Caco-2 (cell line): Measurements from ENCODE around the gene ADGRL1. TPM values are rescaled to one million over a fixed set of nuclear protein-coding genes. Genes with fewer than 3 reads are reported as not detected.
A peak's percentile ranks its signal among the peaks of the same experiment; 100 is the strongest.
"Not testable (repeated sequence)": the region's sequence is repeated elsewhere in the genome, so short reads cannot be mapped to it uniquely, and the experiment has no call there.

Experiments
- BruUV-seq: library from RNA; stranded (reverse); fragments of 400-500 nt; replicated peaks from 2 replicates; lab custom pipeline; 2021; lab: Mats Ljungman, UMichigan
- CTCF ChIA-PET: fragments of 300-600 bp; sonication (Branson Sonifier 250); formaldehyde crosslinking; loops from one replicate; lab custom pipeline; 2022; ENCODE audit warnings: antibody characterized with exemption; lab: Charles Lee
- POLR2A ChIA-PET: fragments of 300-600 bp; sonication (Branson Sonifier 250); formaldehyde crosslinking; loops from one replicate; lab custom pipeline; 2022; ENCODE audit warnings: antibody characterized with exemption; lab: Charles Lee
- DNase-seq, 2 experiments: peaks; one replicate each; pipeline versions ENCODE4 v3.0.0 to v3.0.0-alpha.2; 2020 to 2022
- H3K27me3 ChIP-seq: replicated peaks from 2 replicates; pipeline ENCODE4 v1.6.0; 2011; ENCODE audit warnings: low read length; ENCODE audit not compliant: control insufficient read depth, insufficient read depth
- H3K36me3 ChIP-seq: 2 replicates; pipeline ENCODE4 v1.5.1; 2011; ENCODE audit warnings: low read length; ENCODE audit not compliant: control insufficient read depth, insufficient read depth
- H3K4me1 ChIP-seq: fragments of 250-450 bp; sonication (Bioruptor Pico); 2 replicates; pipeline ENCODE4 v1.5.1; 2020; ENCODE audit warnings: mild to moderate bottlenecking
- H3K4me3 ChIP-seq: 2 replicates; pipeline ENCODE4 v1.5.1; 2011; ENCODE audit warnings: low read depth, mild to moderate bottlenecking, control low read depth, low read length
- H3K9me3 ChIP-seq: fragments of 250-450 bp; sonication (Bioruptor Pico); 2 replicates; pipeline ENCODE4 v1.5.1; 2020; ENCODE audit warnings: mild to moderate bottlenecking, moderate library complexity
- H3K27ac Mint-ChIP-seq: one replicate; pipeline ENCODE4 v1.8.0; 2022; ENCODE audit warnings: mixed read lengths; ENCODE audit not compliant: unreplicated experiment
- H3K27me3 Mint-ChIP-seq: one replicate; pipeline ENCODE4 v1.8.0; 2022; ENCODE audit warnings: mixed read lengths; ENCODE audit not compliant: insufficient read depth, unreplicated experiment
- H3K36me3 Mint-ChIP-seq: one replicate; pipeline ENCODE4 v1.8.0; 2022; ENCODE audit warnings: mild to moderate bottlenecking, mixed read lengths; ENCODE audit not compliant: insufficient read depth, unreplicated experiment
- H3K4me1 Mint-ChIP-seq: one replicate; pipeline ENCODE4 v1.8.0; 2022; ENCODE audit warnings: low read depth, mixed read lengths; ENCODE audit not compliant: unreplicated experiment
- H3K4me3 Mint-ChIP-seq: one replicate; pipeline ENCODE4 v1.8.0; 2022; ENCODE audit warnings: mild to moderate bottlenecking, moderate library complexity, mixed read lengths; ENCODE audit not compliant: unreplicated experiment
- H3K9me3 Mint-ChIP-seq: one replicate; pipeline ENCODE4 v1.8.0; 2022; ENCODE audit warnings: mixed read lengths; ENCODE audit not compliant: unreplicated experiment
- intact Hi-C: fragments of 100-400 bp; cut with micrococcal nuclease; formaldehyde crosslinking; loops from one replicate; pipeline ENCODE4 v1.10.0; 2022; ENCODE audit not compliant: unreplicated experiment
- total RNA-seq: library from RNA; stranded (reverse); gene quantifications from 2 replicates; pipeline ENCODE4 v1.2.3, GENCODE V29; 2022
- TF ChIP-seq, protein P1 (sequence below), 2 experiments: fragments of 200-600 bp in 1 of 2; IDR thresholded peaks; 1 replicate in 1 of 2; 2 replicates in 1 of 2; pipeline versions ENCODE4 v1.5.1 to v1.8.0; 2011 to 2022; ENCODE audit warnings: antibody characterized with exemption in 1 of 2, control low read depth in 1 of 2, inconsistent platforms in 1 of 2, low read depth in 1 of 2, low read length in 1 of 2, mild to moderate bottlenecking in 1 of 2, moderate library complexity in 1 of 2; ENCODE audit not compliant: insufficient read depth in 1 of 2, severe bottlenecking in 1 of 2, unreplicated experiment in 1 of 2

ADGRL1 gene
- total RNA-seq, 1 experiment from 2014 or later: 17.6 TPM

- no peaks in the 10 kb centered on the region for H3K36me3 ChIP-seq
- Mint-ChIP-seq H3K36me3 (no peaks in the 10 kb centered on the region), H3K27ac (no peak overlapping the region), H3K9me3 (no peaks in the 10 kb centered on the region), H3K27me3 (no peaks in the 10 kb centered on the region), H3K4me1 (no peaks in the 10 kb centered on the region), H3K4me3 (peak overlapping the region; percentile 71)
- TF ChIP-seq, protein P1, sequence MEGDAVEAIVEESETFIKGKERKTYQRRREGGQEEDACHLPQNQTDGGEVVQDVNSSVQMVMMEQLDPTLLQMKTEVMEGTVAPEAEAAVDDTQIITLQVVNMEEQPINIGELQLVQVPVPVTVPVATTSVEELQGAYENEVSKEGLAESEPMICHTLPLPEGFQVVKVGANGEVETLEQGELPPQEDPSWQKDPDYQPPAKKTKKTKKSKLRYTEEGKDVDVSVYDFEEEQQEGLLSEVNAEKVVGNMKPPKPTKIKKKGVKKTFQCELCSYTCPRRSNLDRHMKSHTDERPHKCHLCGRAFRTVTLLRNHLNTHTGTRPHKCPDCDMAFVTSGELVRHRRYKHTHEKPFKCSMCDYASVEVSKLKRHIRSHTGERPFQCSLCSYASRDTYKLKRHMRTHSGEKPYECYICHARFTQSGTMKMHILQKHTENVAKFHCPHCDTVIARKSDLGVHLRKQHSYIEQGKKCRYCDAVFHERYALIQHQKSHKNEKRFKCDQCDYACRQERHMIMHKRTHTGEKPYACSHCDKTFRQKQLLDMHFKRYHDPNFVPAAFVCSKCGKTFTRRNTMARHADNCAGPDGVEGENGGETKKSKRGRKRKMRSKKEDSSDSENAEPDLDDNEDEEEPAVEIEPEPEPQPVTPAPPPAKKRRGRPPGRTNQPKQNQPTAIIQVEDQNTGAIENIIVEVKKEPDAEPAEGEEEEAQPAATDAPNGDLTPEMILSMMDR (IDR thresholded peaks at IDR 0.05; ENCODE audit: insufficient read depth in 1 of 2, low read depth in 1 of 2, low read length in 1 of 2, severe bottlenecking in 1 of 2, unreplicated experiment in 1 of 2): no peak
- no TSS peak for BruUV-seq
- ChIA-PET POLR2A (no interaction called here), CTCF (no interaction called here)
- H3K9me3 ChIP-seq: no peaks in the 10 kb centered on the region
- intact Hi-C loops: no loop called here
- H3K4me3 ChIP-seq: peak overlapping the region; percentile 46
- H3K27me3 ChIP-seq: no peaks in the 10 kb centered on the region
- peak; percentile 29 to 48 for DNase-seq
- H3K4me1 ChIP-seq: no peaks in the 10 kb centered on the region
These were observed 42.6 kb upstream of the ADGRL1 start for GRCh38 chr19:14248578-14249011.

DNA sequence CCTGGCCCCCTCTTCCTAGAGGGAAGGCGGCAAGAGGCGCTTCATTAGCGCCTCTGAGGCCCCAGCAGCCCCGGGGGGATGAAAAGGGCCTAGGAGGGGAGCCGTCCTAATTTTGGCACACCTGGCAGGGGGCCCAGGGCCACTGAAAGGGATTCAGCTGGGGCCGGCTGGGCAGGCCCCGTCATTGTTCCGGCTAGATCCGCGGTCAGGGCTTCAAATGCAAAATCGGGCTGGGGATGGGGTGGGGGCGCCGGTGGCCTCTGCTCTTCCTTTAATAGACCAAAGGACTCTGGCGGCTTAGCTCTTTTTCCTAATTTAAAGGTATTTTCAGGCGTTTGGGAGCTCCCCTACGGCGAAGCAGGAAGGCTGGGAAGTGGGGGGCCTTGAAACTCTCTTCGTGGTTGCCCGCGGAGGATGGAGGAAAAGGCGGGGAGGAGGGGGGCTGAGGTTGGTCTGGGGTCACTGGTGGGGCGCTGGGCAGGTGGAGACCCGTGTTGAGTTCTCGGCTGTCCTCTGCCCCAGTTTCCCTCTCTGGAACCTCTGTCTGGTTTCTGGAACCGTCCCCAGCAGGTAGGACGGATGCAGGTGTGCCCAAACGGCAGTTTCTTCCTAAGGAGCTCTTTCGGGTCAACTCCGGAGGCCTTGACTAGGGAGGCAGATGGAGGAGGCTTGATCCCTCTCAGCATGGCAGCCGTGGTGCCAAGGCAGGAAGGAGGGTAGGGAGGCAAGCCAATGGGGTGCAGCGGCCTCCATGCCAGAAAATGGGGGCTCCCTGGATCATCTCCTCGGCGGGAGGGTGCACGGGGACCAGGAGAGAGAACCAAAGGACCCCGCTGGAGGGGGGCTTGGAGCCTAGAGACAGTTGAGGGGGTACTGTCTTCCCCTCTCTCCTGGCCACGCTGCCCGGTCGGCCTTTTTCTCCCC, 41.8 kb upstream of the ADGRL1 start:
- CTCF ChIA-PET: interaction anchor here (0.6 kb wide), 1 partner anchor 23 kb away, joined by 4 read pairs; no protein-coding TSS in a partner anchor

DNA sequence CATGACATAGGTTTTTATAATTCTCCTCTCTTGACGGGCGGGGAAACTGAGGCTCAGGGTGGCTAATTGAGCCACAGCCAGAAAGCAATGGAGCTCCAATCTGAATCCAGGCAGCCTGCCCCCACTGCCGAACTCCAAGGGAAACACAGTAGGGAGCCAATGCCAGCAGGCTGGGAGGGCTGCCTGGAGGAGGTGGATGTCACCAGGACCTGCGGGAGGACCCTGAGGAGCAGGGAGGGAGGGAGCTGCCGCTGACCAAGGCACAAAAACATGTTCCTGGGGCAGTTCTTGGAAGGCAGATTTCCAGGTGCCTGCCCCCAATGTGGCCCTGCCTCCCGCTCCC, 41.2 kb upstream of the ADGRL1 start:
- H3K36me3 ChIP-seq, H3K36me3 Mint-ChIP-seq, H3K27me3 Mint-ChIP-seq, POLR2A ChIA-PET, H3K9me3 Mint-ChIP-seq, H3K4me1 Mint-ChIP-seq, BruUV-seq, H3K9me3 ChIP-seq, H3K4me3 ChIP-seq, intact Hi-C loops, H3K27ac Mint-ChIP-seq, H3K27me3 ChIP-seq, H3K4me1 ChIP-seq, H3K4me3 Mint-ChIP-seq, DNase-seq: not testable (repeated sequence)
- CTCF ChIA-PET: interaction anchor here (0.6 kb wide), 1 partner anchor 23 kb away, joined by 4 read pairs; no protein-coding TSS in a partner anchor

More for the DNA sequence above, 41.8 kb upstream of the ADGRL1 start:
- POLR2A ChIA-PET, DNase-seq, H3K36me3 Mint-ChIP-seq, H3K4me1 Mint-ChIP-seq, H3K4me3 ChIP-seq, H3K9me3 ChIP-seq, H3K27me3 ChIP-seq, BruUV-seq, H3K9me3 Mint-ChIP-seq, H3K4me1 ChIP-seq, H3K36me3 ChIP-seq, intact Hi-C loops, H3K27ac Mint-ChIP-seq, H3K27me3 Mint-ChIP-seq: not testable (repeated sequence)
- H3K4me3 Mint-ChIP-seq: peak overlapping the region; percentile 71

DNA sequence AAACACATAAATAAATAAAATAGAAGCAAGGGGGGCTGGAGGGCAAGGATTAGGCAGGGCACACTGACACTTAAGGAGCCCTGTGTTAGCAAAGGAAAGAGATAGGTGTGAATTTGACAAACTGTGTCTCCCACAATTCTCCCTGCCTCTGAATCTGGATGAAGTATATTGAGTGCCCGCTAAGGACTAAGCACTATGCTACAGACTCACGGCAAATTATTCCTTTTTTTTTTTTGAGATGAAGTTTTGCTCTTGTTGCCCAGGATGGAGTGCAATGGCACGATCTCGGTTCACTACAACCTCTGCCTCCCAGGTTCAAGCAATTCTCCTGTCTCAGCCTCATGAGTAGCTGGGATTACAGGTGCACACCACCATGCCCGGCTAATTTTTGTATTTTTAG, 38.4 kb upstream of the ADGRL1 start:
- H3K9me3 Mint-ChIP-seq, H3K27ac Mint-ChIP-seq, H3K4me3 ChIP-seq, H3K27me3 Mint-ChIP-seq, H3K4me1 Mint-ChIP-seq, H3K4me1 ChIP-seq, H3K36me3 ChIP-seq, CTCF ChIA-PET, intact Hi-C loops, H3K27me3 ChIP-seq, H3K36me3 Mint-ChIP-seq, BruUV-seq, H3K4me3 Mint-ChIP-seq, POLR2A ChIA-PET, DNase-seq, H3K9me3 ChIP-seq: not testable (repeated sequence)

GRCh38 chr19:14243718-14244117, 37.7 kb upstream of the ADGRL1 start:
- H3K9me3 Mint-ChIP-seq, DNase-seq, H3K4me3 ChIP-seq, BruUV-seq, POLR2A ChIA-PET, H3K4me1 ChIP-seq, intact Hi-C loops, H3K4me3 Mint-ChIP-seq, CTCF ChIA-PET, H3K27me3 Mint-ChIP-seq, H3K9me3 ChIP-seq, H3K36me3 ChIP-seq, H3K4me1 Mint-ChIP-seq, H3K27me3 ChIP-seq, H3K36me3 Mint-ChIP-seq, H3K27ac Mint-ChIP-seq: not testable (repeated sequence)
